Inflammatory macrophage (primary cell): ENCODE results near the gene NPHS1.
A peak's percentile ranks its signal among the peaks of the same experiment; 100 is the strongest.
"Not testable (repeated sequence)": the region's sequence is repeated elsewhere in the genome, so short reads cannot be mapped to it uniquely, and the experiment has no call there.

Experiments used
- DNase-seq, 2 donors: peaks; one replicate each; pipeline ENCODE4 v3.0.0-alpha.2; 2020 to 2022

Gene NPHS1

GRCh38 chr19:35848919-35849505 lies 3.3 kb downstream of the NPHS1 start:
- no peak for DNase-seq

- no peak for DNase-seq
Observed at GRCh38 chr19:35848486-35848885, 3.8 kb downstream of the NPHS1 start.

- no peak for DNase-seq
Observed at GRCh38 chr19:35847911-35848310, 4.4 kb downstream of the NPHS1 start.

GRCh38 chr19:35846038-35846668 lies 6.2 kb downstream of the NPHS1 start:
- no peak for DNase-seq

- DNase-seq: peak in 1 of 2 donors; percentile 19
Observed at GRCh38 chr19:35845215-35846037, 6.9 kb downstream of the NPHS1 start.

GRCh38 chr19:35844482-35845214 lies 7.7 kb downstream of the NPHS1 start:
- no peak for DNase-seq

GRCh38 chr19:35843676-35844481 lies 8.4 kb downstream of the NPHS1 start:
- peak; percentile 4 to 6 for DNase-seq

GRCh38 chr19:35842666-35843272 lies 9.5 kb downstream of the NPHS1 start:
- DNase-seq: no peak

- DNase-seq: no peak
Observed at GRCh38 chr19:35841961-35842595, 10.2 kb downstream of the NPHS1 start.

GRCh38 chr19:35836096-35836495 lies 16.2 kb downstream of the NPHS1 start:
- not testable (repeated sequence) for DNase-seq

- no peak for DNase-seq
Observed at GRCh38 chr19:35833972-35834371, 18.3 kb downstream of the NPHS1 start.

GRCh38 chr19:35832054-35832453 lies 20.2 kb downstream of the NPHS1 start:
- no peak for DNase-seq

GRCh38 chr19:35830986-35831385 lies 21.3 kb downstream of the NPHS1 start:
- no peak for DNase-seq

- DNase-seq: peak; percentile 26 to 57
Observed at GRCh38 chr19:35828692-35829301, 23.5 kb downstream of the NPHS1 start.

- no peak for DNase-seq
Observed at GRCh38 chr19:35824150-35824549, 28.2 kb downstream of the NPHS1 start.

- DNase-seq: no peak
Observed at GRCh38 chr19:35822579-35822978, 29.7 kb downstream of the NPHS1 start.

- no peak for DNase-seq
Observed at GRCh38 chr19:35818445-35818844, 33.9 kb downstream of the NPHS1 start.

- no peak for DNase-seq
Observed at GRCh38 chr19:35816846-35817245, 35.5 kb downstream of the NPHS1 start.

- no peak for DNase-seq
Observed at GRCh38 chr19:35816262-35816661, 36.0 kb downstream of the NPHS1 start.

- no peak for DNase-seq
Observed at GRCh38 chr19:35813043-35813890, 39.0 kb downstream of the NPHS1 start.
